ENCODE measurements around the gene CSAG3.

GRCh38 chrX:152725409-152725808, 33.6 kb upstream of the CSAG3 start:
- TF ChIP-seq, protein P1, sequence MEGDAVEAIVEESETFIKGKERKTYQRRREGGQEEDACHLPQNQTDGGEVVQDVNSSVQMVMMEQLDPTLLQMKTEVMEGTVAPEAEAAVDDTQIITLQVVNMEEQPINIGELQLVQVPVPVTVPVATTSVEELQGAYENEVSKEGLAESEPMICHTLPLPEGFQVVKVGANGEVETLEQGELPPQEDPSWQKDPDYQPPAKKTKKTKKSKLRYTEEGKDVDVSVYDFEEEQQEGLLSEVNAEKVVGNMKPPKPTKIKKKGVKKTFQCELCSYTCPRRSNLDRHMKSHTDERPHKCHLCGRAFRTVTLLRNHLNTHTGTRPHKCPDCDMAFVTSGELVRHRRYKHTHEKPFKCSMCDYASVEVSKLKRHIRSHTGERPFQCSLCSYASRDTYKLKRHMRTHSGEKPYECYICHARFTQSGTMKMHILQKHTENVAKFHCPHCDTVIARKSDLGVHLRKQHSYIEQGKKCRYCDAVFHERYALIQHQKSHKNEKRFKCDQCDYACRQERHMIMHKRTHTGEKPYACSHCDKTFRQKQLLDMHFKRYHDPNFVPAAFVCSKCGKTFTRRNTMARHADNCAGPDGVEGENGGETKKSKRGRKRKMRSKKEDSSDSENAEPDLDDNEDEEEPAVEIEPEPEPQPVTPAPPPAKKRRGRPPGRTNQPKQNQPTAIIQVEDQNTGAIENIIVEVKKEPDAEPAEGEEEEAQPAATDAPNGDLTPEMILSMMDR (IDR thresholded peaks at IDR 0.05) = no peak
- no peak for TF ChIP-seq POLR2AphosphoS5 (IDR thresholded peaks at IDR 0.05)
- TF ChIP-seq EP300 (IDR thresholded peaks at IDR 0.05) = no peak
